HAP-1 (cell line): ENCODE results near the gene FSTL4.
"Not testable (repeated sequence)": the region's sequence is repeated elsewhere in the genome, so short reads cannot be mapped to it uniquely, and the experiment has no call there.

ENCODE experiments used
- DNase-seq, 2 experiments: peaks; one replicate each; pipeline ENCODE4 v3.0.0-alpha.2; 2016 to 2020; ENCODE audit warnings: low spot score in 2 of 2
- H3K27me3 ChIP-seq: fragments of 250-450 bp; sonication (Bioruptor Pico); 2 replicates; pipeline ENCODE4 v1.5.1; 2020; ENCODE audit warnings: low read depth, mild to moderate bottlenecking, moderate library complexity
- H3K36me3 ChIP-seq: fragments of 250-450 bp; sonication (Bioruptor Pico); replicated peaks from 2 replicates; pipeline ENCODE4 v1.5.1; 2020; ENCODE audit warnings: mild to moderate bottlenecking
- H3K4me1 ChIP-seq: fragments of 250-450 bp; sonication (Bioruptor Pico); 2 replicates; pipeline ENCODE4 v1.5.1; 2020; ENCODE audit warnings: mild to moderate bottlenecking
- H3K4me3 ChIP-seq: fragments of 250-450 bp; sonication (Bioruptor Pico); 2 replicates; pipeline ENCODE4 v1.5.1; 2020; ENCODE audit warnings: mild to moderate bottlenecking, moderate library complexity
- H3K9me3 ChIP-seq: fragments of 250-450 bp; sonication (Bioruptor Pico); 2 replicates; pipeline ENCODE4 v1.5.1; 2020; ENCODE audit warnings: mild to moderate bottlenecking, moderate library complexity
- in situ Hi-C: fragments of 300-500 bp; cut with MboI; formaldehyde crosslinking; loops from 3 replicates; pipeline ENCODE4 v1.14.3; 2020; ENCODE audit warnings: low sequenced_read_pairs, inconsistent platforms, mixed read lengths

The FSTL4 gene

GRCh38 chr5:133404724-133405123, 207.6 kb downstream of the FSTL4 start:
- in situ Hi-C loops, result no loop called here
- H3K9me3 ChIP-seq, result no peaks in the 10 kb centered on the region
- H3K4me3 ChIP-seq, result no peak overlapping the region
- no peak for DNase-seq
- H3K27me3 ChIP-seq, result no peaks in the 10 kb centered on the region
- H3K4me1 ChIP-seq, result no peaks in the 10 kb centered on the region; the same call in 1 of the 2 replicates
- no peaks in the 10 kb centered on the region for H3K36me3 ChIP-seq

- DNase-seq, result no peak
- H3K27me3 ChIP-seq, result no peaks in the 10 kb centered on the region
Measured at GRCh38 chr5:133403741-133404364, 208.5 kb downstream of the FSTL4 start.

GRCh38 chr5:133402775-133403174, 209.6 kb downstream of the FSTL4 start:
- no peaks in the 10 kb centered on the region for H3K27me3 ChIP-seq
- in situ Hi-C loops, result no loop called here
- H3K36me3 ChIP-seq, result no peaks in the 10 kb centered on the region
- H3K4me3 ChIP-seq, result no peak overlapping the region
- H3K4me1 ChIP-seq, result no peaks in the 10 kb centered on the region; the same call in 1 of the 2 replicates
- no peaks in the 10 kb centered on the region for H3K9me3 ChIP-seq
- no peak for DNase-seq

More at GRCh38 chr5:133403741-133404364, 208.5 kb downstream of the FSTL4 start:
- Histone ChIP-seq H3K9me3 (no peaks in the 10 kb centered on the region), H3K4me1 (no peaks in the 10 kb centered on the region; the same call in 1 of the 2 replicates), H3K4me3 (no peak overlapping the region), H3K36me3 (no peaks in the 10 kb centered on the region)
- in situ Hi-C loops, result no loop called here

GRCh38 chr5:133401731-133402347, 210.5 kb downstream of the FSTL4 start:
- no peaks in the 10 kb centered on the region for H3K9me3 ChIP-seq
- no peaks in the 10 kb centered on the region for H3K36me3 ChIP-seq
- in situ Hi-C loops, result no loop called here
- no peak overlapping the region for H3K4me3 ChIP-seq
- no peak for DNase-seq
- H3K4me1 ChIP-seq, result no peaks in the 10 kb centered on the region; the same call in 1 of the 2 replicates
- no peaks in the 10 kb centered on the region for H3K27me3 ChIP-seq

- Histone ChIP-seq H3K4me3 (no peak overlapping the region), H3K9me3 (no peaks in the 10 kb centered on the region), H3K27me3 (no peaks in the 10 kb centered on the region), H3K36me3 (no peaks in the 10 kb centered on the region), H3K4me1 (no peaks in the 10 kb centered on the region; the same call in 1 of the 2 replicates)
- no peak for DNase-seq
- in situ Hi-C loops, result no loop called here
Measured at GRCh38 chr5:133400831-133401351, 211.4 kb downstream of the FSTL4 start.

GRCh38 chr5:133400120-133400519, 212.2 kb downstream of the FSTL4 start:
- no peak for DNase-seq

GRCh38 chr5:133399247-133399891, 213.0 kb downstream of the FSTL4 start:
- in situ Hi-C loops, result no loop called here
- Histone ChIP-seq H3K4me1 (no peaks in the 10 kb centered on the region; the same call in 1 of the 2 replicates), H3K9me3 (no peaks in the 10 kb centered on the region), H3K4me3 (no peak overlapping the region), H3K36me3 (no peaks in the 10 kb centered on the region), H3K27me3 (no peaks in the 10 kb centered on the region)
- no peak for DNase-seq

More at GRCh38 chr5:133400120-133400519, 212.2 kb downstream of the FSTL4 start:
- in situ Hi-C loops, result no loop called here
- Histone ChIP-seq H3K36me3 (no peaks in the 10 kb centered on the region), H3K9me3 (no peaks in the 10 kb centered on the region), H3K27me3 (no peaks in the 10 kb centered on the region), H3K4me3 (no peak overlapping the region), H3K4me1 (no peaks in the 10 kb centered on the region; the same call in 1 of the 2 replicates)

- no peaks in the 10 kb centered on the region for H3K27me3 ChIP-seq
- no peak overlapping the region for H3K4me3 ChIP-seq
- in situ Hi-C loops, result no loop called here
- no peak for DNase-seq
- no peaks in the 10 kb centered on the region for H3K36me3 ChIP-seq
- H3K4me1 ChIP-seq, result no peaks in the 10 kb centered on the region; the same call in 1 of the 2 replicates
- H3K9me3 ChIP-seq, result no peaks in the 10 kb centered on the region
Measured at GRCh38 chr5:133398646-133399101, 213.7 kb downstream of the FSTL4 start.

- Histone ChIP-seq H3K9me3 (no peaks in the 10 kb centered on the region), H3K4me3 (no peak overlapping the region), H3K27me3 (no peaks in the 10 kb centered on the region), H3K4me1 (no peaks in the 10 kb centered on the region; the same call in 1 of the 2 replicates), H3K36me3 (no peaks in the 10 kb centered on the region)
- no peak for DNase-seq
- in situ Hi-C loops, result no loop called here
Measured at GRCh38 chr5:133397990-133398645, 214.2 kb downstream of the FSTL4 start.

GRCh38 chr5:133397348-133397747, 215.0 kb downstream of the FSTL4 start:
- in situ Hi-C loops, result no loop called here
- no peaks in the 10 kb centered on the region for H3K9me3 ChIP-seq
- H3K4me1 ChIP-seq, result no peaks in the 10 kb centered on the region; the same call in 1 of the 2 replicates

GRCh38 chr5:133396814-133397213, 215.5 kb downstream of the FSTL4 start:
- DNase-seq, result no peak
- no peaks in the 10 kb centered on the region for H3K9me3 ChIP-seq
- no peaks in the 10 kb centered on the region for H3K27me3 ChIP-seq
- H3K36me3 ChIP-seq, result no peaks in the 10 kb centered on the region
- no peak overlapping the region for H3K4me3 ChIP-seq
- in situ Hi-C loops, result no loop called here
- H3K4me1 ChIP-seq, result no peaks in the 10 kb centered on the region

More at GRCh38 chr5:133397348-133397747, 215.0 kb downstream of the FSTL4 start:
- H3K4me3 ChIP-seq, result no peak overlapping the region
- no peaks in the 10 kb centered on the region for H3K36me3 ChIP-seq
- H3K27me3 ChIP-seq, result no peaks in the 10 kb centered on the region
- no peak for DNase-seq

- no peak for DNase-seq
- no peaks in the 10 kb centered on the region for H3K27me3 ChIP-seq
- no peaks in the 10 kb centered on the region for H3K9me3 ChIP-seq
- in situ Hi-C loops, result no loop called here
- no peaks in the 10 kb centered on the region for H3K36me3 ChIP-seq
- H3K4me1 ChIP-seq, result no peaks in the 10 kb centered on the region
- no peak overlapping the region for H3K4me3 ChIP-seq
Measured at GRCh38 chr5:133396187-133396741, 216.1 kb downstream of the FSTL4 start.

- in situ Hi-C loops, H3K36me3 ChIP-seq, DNase-seq, H3K4me3 ChIP-seq, H3K4me1 ChIP-seq, H3K27me3 ChIP-seq, H3K9me3 ChIP-seq: not testable (repeated sequence)
Measured at GRCh38 chr5:133395207-133395606, 217.1 kb downstream of the FSTL4 start.
